KOPT-K1 (cell line): Measurements from ENCODE around the gene FAM83G.

Experiments used
- H3K27ac ChIP-seq: fragments of 200-600 bp; sonication (generic); 2 replicates; pipeline ENCODE4 v1.5.1; 2016; ENCODE audit warnings: antibody characterized with exemption, mild to moderate bottlenecking, low read depth, low read length; ENCODE audit not compliant: poor library complexity, severe bottlenecking
- H3K36me3 ChIP-seq: fragments of 200-600 bp; sonication (generic); 2 replicates; pipeline ENCODE4 v1.5.1; 2017; ENCODE audit warnings: antibody characterized with exemption, mild to moderate bottlenecking, low read length, moderate library complexity; ENCODE audit not compliant: insufficient read depth
- H3K9me3 ChIP-seq: fragments of 200-600 bp; sonication (generic); 2 replicates; pipeline ENCODE4 v1.5.1; 2017; ENCODE audit warnings: antibody characterized with exemption, low read length, mild to moderate bottlenecking; ENCODE audit not compliant: insufficient read depth, poor library complexity, severe bottlenecking

Gene FAM83G

GRCh38 chr17:19003543-19004420, 782 bp downstream of the FAM83G start:
- peak overlapping the region; percentile 28 for H3K27ac ChIP-seq
- H3K36me3 ChIP-seq = no peaks in the 10 kb centered on the region
- no peaks in the 10 kb centered on the region for H3K9me3 ChIP-seq

- Histone ChIP-seq H3K36me3 (no peaks in the 10 kb centered on the region), H3K9me3 (no peaks in the 10 kb centered on the region), H3K27ac (no peak overlapping the region)
These were observed 1.6 kb downstream of the FAM83G start for GRCh38 chr17:19002805-19003542.

- no peaks in the 10 kb centered on the region for H3K36me3 ChIP-seq
- H3K27ac ChIP-seq = no peak overlapping the region
- H3K9me3 ChIP-seq = no peaks in the 10 kb centered on the region
These were observed 2.5 kb downstream of the FAM83G start for GRCh38 chr17:19001907-19002590.

DNA sequence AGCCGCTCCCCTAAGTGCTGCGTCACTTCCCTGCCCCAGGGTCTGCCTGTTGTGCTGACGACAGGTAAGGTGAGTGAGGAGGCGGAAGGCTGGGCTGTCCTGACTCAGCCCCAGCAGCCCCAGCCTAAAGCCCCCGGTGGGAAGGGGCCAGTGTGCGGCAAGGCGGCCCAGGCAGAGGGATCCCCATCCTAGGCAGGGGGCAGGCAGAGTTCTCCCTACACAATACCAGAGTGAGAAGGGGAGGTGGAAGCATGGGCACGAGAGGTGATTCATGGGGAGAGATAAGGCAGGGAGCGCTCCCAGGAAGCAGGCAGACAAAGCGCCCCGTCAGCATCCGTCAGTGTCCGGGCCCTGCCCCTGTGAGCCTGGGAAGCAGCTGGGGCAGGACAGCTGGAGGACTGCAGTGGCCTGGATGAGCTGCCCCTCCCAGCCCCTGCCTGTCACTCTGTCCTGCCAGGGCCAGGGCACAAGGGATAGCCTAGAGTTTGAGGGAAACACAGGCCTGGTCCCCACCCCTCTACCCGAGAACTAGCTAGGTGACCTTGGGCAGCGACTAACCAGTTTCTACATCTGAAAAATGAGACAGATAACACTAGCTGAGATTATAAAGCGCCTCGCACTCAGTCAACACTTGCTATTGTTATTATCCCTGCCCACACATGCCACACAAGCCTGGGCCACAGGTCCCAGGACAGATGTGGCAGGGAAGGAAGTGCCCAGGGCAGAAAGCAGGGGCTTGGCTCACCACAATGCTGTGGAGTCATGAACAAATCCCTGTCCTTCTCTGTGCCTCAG, 3.8 kb downstream of the FAM83G start:
- peaks cover 7% of the 10 kb centered on the region for H3K9me3 ChIP-seq
- no peaks in the 10 kb centered on the region for H3K36me3 ChIP-seq
- no peak overlapping the region for H3K27ac ChIP-seq

GRCh38 chr17:18999911-19000310, 4.7 kb downstream of the FAM83G start:
- no peak overlapping the region for H3K27ac ChIP-seq
- H3K36me3 ChIP-seq = no peaks in the 10 kb centered on the region
- H3K9me3 ChIP-seq = peaks cover 15% of the 10 kb centered on the region

DNA sequence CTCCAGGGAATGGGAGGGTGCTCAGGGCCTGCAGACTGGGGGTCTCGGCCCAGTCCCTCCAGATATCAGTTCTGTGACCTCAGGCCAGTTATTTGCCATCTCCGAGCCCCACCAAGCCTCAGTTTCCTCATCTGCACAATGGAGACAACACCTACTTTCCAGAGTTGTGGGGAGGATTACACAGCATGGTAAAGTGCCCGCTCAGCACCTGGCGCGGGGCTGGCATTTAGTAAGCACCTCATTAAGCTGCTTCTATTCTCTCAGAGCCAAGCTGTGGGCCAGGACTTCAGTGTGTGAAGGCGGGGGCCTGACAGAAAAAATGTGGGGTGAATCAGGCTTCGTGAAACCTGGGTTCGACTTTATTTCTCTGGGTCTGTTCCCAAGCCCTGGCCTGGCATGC, 5.2 kb downstream of the FAM83G start:
- Histone ChIP-seq H3K36me3 (no peaks in the 10 kb centered on the region), H3K27ac (no peak overlapping the region)

DNA sequence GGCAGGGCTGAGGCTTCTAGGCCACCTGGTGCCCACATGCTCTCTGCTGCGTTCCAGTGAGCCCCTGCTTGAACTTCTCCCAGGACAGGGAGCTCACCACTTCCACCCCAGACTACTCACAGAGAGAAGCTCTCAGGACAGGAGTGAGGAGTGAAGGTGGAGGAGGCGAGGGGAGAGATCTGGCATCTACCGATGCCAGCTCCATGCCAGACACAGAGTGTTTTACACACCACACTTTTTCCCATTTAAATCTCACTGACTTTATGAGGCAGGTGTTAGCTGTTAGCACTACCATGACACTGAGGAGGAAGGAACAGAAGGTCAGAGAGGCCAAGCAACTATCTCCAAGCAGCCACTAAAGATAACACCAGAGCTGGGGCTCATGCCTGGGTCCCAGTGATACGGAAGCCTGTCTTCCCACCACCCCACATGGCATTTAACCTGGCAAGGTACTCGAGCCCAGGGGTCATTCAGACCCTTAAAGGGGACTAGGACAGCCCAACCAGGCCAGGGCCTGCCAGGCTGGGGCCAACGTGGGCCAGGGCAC, 6.8 kb downstream of the FAM83G start:
- Histone ChIP-seq H3K27ac (no peak overlapping the region), H3K36me3 (no peaks in the 10 kb centered on the region), H3K9me3 (peaks cover 17% of the 10 kb centered on the region)

More for the DNA sequence above, 5.2 kb downstream of the FAM83G start:
- peaks cover 17% of the 10 kb centered on the region for H3K9me3 ChIP-seq

DNA sequence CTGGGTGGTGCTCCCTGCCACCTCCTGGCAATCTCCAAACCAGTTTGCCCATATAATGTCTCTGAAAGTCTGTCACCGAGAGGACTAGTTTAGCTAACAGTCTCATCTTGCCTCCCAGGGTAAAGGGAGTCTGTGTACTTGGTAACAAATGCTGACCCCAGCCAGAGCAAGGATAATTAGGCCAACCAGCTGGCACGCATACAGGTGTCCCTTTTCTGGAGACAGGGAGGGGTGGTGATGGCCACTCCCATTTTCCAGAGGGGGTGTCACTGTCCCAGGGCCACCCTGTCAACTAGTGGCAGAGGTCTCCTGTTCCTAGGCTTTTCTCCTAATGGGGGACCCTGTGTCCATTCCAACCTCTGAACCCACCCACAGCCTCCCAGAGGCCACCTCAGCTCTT, 8.1 kb downstream of the FAM83G start:
- no peak overlapping the region for H3K27ac ChIP-seq
- H3K36me3 ChIP-seq = no peaks in the 10 kb centered on the region
- H3K9me3 ChIP-seq = peaks cover 17% of the 10 kb centered on the region

- Histone ChIP-seq H3K9me3 (peaks cover 17% of the 10 kb centered on the region), H3K27ac (no peak overlapping the region), H3K36me3 (no peaks in the 10 kb centered on the region)
These were observed 9.3 kb downstream of the FAM83G start for GRCh38 chr17:18995220-18995619.

GRCh38 chr17:18994631-18995030, 9.9 kb downstream of the FAM83G start:
- Histone ChIP-seq H3K36me3 (no peaks in the 10 kb centered on the region), H3K27ac (no peak overlapping the region), H3K9me3 (peaks cover 17% of the 10 kb centered on the region)

DNA sequence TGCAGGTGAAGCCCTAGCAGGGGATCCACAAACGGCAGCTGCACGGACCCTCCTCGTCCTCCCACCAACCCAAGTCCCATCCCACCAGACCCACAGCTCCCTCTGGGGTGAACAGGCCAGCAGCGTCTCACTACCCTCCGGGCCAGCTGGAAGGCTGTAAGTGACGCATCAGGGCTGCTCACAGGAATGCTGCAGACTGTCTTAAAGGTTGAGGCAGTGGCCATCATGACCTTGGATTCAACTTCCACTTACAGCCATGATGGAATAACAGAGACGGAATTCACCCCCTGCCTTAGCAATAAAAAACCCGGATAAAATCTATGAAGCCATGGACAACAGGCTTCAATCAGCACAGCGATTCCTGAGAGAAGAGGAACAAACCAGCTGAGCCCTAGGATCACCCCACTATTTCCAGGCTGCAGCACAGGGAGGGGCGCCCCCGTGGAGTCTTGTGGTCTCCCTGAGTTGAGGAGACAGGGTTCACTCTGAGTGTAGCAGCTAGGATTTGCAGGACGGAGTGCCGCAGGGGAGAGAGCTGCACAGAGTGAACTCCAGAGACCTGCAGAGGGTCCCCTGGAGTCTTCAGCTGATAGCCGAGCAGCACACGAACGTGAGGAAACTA, 10.5 kb downstream of the FAM83G start:
- peaks cover 17% of the 10 kb centered on the region for H3K9me3 ChIP-seq
- no peaks in the 10 kb centered on the region for H3K36me3 ChIP-seq
- no peak overlapping the region for H3K27ac ChIP-seq

DNA sequence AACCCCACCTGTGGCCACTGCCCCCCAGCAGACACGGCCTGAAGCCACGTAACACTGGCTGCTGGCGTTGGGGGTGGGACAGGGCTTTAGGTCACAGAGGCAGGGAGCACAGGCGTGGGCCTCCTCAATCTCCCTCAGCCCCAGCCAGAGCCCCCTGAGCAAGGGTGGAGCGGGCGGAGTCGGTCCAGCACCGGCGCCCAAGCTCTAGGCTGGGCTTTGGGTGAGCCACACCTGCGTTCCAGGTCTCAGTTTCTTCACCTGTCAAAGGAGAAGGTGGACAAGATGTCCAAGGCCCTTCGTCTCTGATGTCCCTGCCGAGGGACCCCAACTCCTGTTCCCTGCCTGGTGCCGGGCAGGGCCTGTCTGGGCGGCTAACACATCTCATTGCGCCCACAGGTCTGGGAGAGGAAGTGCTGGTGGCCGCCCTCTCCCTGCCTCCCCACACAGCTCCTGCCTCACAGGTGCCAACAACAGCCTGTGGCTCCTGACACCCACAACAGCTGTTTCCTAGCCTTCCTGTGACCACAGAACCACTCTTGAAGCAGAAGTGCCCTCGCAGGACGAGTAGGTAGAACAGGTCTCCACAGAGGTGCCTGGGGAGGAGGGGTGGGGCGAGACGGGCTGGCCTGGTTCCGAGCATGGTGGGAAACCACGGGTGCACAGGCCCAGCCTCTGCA, 12.0 kb downstream of the FAM83G start:
- Histone ChIP-seq H3K9me3 (peaks cover 17% of the 10 kb centered on the region), H3K27ac (no peak overlapping the region), H3K36me3 (no peaks in the 10 kb centered on the region)

DNA sequence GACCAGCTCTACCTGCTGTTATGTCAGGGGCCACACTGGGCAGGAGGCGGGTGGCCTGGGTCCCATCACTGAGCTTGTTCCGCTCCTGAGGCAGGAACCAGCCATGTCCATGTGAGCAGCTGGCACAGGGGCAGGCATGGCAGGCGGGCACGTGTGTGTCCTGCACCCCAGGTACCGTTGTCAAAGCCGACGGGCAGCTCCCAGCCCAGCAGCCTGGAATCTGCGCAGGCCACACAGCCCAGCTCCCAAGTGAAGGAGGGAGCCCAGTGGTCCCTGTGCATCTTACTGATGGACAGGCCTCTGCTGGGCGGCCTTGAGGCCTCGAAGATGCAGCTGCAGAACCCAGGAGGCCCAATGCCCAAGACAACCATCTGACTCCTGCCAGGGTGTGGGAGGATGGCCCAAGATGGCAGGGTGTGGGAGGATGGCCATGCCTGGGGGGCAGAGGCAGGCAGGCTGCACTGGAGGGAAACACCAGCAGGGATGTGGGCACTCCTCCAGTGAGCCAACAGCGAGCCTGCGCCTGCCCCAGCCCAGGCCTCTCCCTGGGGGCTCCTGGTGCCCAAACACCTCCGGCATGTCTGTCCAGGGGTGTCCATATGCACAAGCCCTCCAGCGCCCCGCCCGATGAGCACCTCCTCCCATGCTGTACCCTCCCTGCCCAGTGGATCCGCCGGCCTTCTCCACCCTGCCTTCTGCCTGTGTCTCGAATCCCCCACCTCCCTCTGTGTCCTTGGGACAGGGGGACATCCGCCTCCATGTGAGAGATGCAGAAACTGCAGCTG, 12.8 kb downstream of the FAM83G start:
- Histone ChIP-seq H3K27ac (no peak overlapping the region), H3K36me3 (no peaks in the 10 kb centered on the region), H3K9me3 (peaks cover 17% of the 10 kb centered on the region)
